BE2C (cell line): ENCODE measurements around the gene PEX10.

Experiments
- DNase-seq: peaks from one replicate; pipeline ENCODE4 v3.0.0-alpha.2; 2020
- H3K27me3 ChIP-seq: fragments of 250-450 bp; sonication (Bioruptor Pico); 2 replicates; pipeline ENCODE4 v1.5.1; 2020; ENCODE audit warnings: mild to moderate bottlenecking
- H3K36me3 ChIP-seq: fragments of 250-450 bp; sonication (Bioruptor Pico); 2 replicates; pipeline ENCODE4 v1.5.1; 2020; ENCODE audit warnings: mild to moderate bottlenecking
- H3K4me1 ChIP-seq: fragments of 250-450 bp; sonication (Bioruptor Pico); 2 replicates; pipeline ENCODE4 v1.5.1; 2020
- H3K4me3 ChIP-seq: 2 replicates; pipeline ENCODE4 v1.5.1; 2011; ENCODE audit warnings: low read depth, low read length
- H3K9me3 ChIP-seq: fragments of 250-450 bp; sonication (Bioruptor Pico); 2 replicates; pipeline ENCODE4 v1.5.1; 2020
- TF ChIP-seq, protein P1 (sequence below): IDR thresholded peaks from 2 replicates; pipeline ENCODE4 v1.5.1; 2012; ENCODE audit warnings: mild to moderate bottlenecking, low read depth, low read length

Gene PEX10

DNA sequence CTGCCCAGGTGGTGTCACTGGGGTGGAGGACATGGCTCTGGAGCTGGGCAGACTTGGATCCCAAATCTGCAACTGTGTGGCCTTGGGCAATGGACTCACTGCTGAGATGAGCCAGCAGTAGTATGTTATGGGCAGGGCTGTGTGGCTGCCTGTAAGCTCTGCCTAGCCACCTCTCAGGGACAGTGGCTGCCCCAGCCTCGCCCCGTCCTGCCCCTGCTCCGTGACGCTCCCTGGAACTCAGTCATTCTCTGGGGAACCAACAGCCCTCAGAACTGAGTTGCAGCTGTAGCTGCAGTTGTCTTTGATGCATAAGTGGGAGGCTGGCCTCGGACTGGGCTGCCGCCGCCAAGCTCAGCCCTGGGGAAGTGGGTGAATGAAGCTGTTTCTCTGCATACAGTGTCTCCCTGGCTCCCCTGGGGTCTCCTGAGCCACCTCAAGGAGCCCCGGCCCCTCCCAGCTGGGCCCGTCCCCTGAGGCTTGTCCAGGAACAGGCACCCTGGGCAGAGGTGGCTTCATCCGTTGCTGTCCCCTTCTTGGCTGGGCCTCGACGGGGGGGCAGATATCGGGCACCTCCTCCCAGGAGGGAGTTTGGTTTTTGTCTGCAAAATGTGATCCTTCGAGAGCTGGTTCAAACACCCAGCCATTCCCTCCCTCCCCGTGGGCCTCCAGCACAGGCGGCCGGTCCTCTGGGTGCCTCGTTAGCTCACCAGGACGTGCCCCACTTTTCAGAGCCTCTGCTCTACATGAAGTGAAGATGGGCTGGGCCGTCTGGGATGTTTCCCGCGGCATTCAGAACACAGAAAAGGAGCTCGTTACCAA, 37.5 kb upstream of the PEX10 start:
- H3K36me3 ChIP-seq = no peaks in the 10 kb centered on the region
- H3K9me3 ChIP-seq = no peaks in the 10 kb centered on the region
- H3K4me3 ChIP-seq = no peak overlapping the region
- TF ChIP-seq, protein P1, sequence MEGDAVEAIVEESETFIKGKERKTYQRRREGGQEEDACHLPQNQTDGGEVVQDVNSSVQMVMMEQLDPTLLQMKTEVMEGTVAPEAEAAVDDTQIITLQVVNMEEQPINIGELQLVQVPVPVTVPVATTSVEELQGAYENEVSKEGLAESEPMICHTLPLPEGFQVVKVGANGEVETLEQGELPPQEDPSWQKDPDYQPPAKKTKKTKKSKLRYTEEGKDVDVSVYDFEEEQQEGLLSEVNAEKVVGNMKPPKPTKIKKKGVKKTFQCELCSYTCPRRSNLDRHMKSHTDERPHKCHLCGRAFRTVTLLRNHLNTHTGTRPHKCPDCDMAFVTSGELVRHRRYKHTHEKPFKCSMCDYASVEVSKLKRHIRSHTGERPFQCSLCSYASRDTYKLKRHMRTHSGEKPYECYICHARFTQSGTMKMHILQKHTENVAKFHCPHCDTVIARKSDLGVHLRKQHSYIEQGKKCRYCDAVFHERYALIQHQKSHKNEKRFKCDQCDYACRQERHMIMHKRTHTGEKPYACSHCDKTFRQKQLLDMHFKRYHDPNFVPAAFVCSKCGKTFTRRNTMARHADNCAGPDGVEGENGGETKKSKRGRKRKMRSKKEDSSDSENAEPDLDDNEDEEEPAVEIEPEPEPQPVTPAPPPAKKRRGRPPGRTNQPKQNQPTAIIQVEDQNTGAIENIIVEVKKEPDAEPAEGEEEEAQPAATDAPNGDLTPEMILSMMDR = no peak
- H3K27me3 ChIP-seq = no peaks in the 10 kb centered on the region
- no peaks in the 10 kb centered on the region for H3K4me1 ChIP-seq
- no peak for DNase-seq

DNA sequence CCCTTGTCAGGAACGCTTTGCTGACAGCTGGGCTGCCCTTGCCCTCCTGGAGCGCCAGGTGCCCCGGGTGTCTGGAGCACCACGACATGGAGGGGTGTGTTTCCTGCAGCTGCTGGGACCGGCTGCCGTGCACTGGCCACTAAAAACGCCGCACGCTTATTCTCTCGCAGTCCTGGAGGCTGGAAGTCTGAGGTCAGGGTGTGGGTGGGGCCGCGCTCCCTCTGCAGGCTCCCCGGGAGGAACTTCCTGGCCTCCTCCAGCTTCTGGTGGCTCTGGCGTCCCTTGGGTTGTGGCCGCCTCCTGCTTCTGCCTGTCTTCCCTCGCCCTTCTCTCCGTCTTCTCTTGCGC, 35.7 kb upstream of the PEX10 start:
- Histone ChIP-seq H3K4me3 (no peak overlapping the region), H3K4me1 (no peaks in the 10 kb centered on the region), H3K9me3 (no peaks in the 10 kb centered on the region), H3K36me3 (no peaks in the 10 kb centered on the region), H3K27me3 (peaks cover 15% of the 10 kb centered on the region)
- no peak for DNase-seq
- TF ChIP-seq, protein P1 = no peak

DNA sequence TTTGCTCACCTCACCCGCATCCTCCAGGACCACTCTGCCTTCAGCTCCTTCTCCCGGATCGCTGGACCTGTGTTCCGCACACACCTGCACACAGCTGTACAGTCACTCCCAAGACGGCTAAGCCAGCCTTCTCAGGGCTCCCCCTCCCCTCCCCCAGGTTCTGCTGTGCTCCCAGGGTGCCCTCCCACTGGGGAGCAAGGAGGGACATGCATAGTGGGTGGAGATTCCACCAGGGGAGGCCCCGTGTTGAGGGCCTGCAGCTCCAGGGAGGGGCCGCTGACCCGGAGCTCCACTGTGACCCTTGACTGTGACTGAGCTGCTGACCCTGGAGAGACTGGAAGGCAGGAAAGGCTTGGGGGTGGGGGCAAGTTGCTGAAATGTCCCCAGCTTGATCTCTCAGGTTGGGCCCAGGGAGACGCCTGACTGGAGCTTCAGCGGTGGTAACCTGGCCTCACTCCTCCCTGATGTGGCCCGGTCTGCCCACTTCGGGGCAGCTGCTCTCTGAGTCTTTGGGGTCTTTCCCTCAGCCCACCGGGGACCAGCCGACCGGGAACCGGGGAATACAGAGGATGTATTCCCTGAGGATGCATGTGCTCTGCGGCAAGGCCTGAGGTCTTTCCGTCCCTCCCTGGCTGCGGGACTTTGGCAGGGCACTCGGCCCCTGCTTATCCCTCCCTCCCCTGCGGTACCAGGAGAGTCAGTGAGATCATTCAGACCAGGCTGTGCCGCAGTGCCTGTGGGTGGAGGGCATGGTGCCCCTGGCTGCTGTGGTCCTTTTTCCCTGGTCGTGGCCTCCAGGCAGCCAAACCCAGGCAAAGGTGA, 35.1 kb upstream of the PEX10 start:
- Histone ChIP-seq H3K4me1 (no peaks in the 10 kb centered on the region), H3K4me3 (no peak overlapping the region), H3K27me3 (peaks cover 20% of the 10 kb centered on the region), H3K9me3 (no peaks in the 10 kb centered on the region), H3K36me3 (no peaks in the 10 kb centered on the region)
- TF ChIP-seq, protein P1 = no peak
- DNase-seq = no peak

DNA sequence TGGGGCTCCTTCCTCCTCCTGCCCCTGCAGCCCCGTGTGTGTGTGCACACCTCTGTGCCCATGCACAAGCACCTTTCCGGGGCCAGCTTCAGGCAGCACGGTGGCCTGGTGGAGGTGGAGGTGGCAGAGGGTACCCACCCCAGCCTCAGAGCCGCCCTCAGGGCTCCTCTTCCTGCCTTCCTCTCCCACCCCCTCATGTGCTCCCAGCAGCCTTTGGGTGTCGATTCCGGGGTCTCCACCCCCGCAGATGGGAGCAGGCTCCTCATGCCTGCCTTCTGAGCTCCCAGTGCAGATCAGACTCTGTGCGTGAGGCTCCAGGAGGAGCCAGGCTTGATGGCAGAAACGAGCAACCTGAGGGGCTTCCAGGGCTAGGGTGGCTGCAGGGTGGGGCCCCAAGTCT, 34.5 kb upstream of the PEX10 start:
- no peaks in the 10 kb centered on the region for H3K9me3 ChIP-seq
- DNase-seq = no peak
- H3K4me3 ChIP-seq = no peak overlapping the region
- H3K27me3 ChIP-seq = peaks cover 20% of the 10 kb centered on the region
- no peaks in the 10 kb centered on the region for H3K36me3 ChIP-seq
- TF ChIP-seq, protein P1 = no peak
- H3K4me1 ChIP-seq = no peaks in the 10 kb centered on the region

DNA sequence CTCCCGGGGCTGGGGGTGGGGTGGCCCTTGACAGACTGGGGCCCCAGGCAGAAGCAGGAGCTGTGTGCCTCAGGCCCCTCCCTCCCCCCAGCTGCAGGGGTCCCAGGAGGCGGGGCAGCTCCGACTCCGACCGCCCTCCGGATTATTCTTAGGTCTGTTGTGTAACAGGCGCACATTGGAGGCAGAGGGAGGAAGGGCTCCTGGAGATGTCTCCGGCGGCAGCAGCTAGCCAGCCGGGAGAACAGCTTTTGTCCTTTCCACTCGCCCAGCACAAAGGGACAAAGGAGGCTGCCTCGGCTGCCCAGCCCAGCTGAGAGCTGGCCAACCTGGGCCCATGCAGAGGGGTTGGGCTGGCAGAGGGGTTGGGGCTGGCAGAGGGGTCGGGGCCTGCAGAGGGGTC, 34.0 kb upstream of the PEX10 start:
- Histone ChIP-seq H3K4me3 (no peak overlapping the region), H3K27me3 (peaks cover 20% of the 10 kb centered on the region), H3K36me3 (no peaks in the 10 kb centered on the region), H3K9me3 (no peaks in the 10 kb centered on the region), H3K4me1 (no peaks in the 10 kb centered on the region)
- DNase-seq = no peak
- TF ChIP-seq, protein P1 = no peak

DNA sequence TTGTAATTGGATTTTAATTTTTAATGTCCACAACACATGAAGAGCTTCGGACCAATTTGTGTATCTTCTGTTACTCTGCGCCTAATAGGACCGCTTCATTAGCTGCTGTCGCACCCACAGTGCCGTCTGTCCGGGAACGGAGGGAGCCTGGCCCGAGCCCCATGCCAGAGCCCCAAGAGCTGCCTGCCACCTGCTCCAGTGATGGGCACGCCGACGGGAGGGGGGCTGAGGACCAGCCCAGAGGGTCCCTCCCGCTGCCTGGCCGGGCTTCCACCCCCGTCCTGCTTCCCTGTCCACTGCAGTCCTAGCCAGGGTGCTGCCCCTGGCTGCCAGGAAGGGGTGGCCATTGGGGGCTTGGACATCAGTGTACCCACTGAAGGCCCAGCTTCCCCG, 33.5 kb upstream of the PEX10 start:
- H3K9me3 ChIP-seq = no peaks in the 10 kb centered on the region
- no peak for DNase-seq
- H3K4me1 ChIP-seq = no peaks in the 10 kb centered on the region
- TF ChIP-seq, protein P1 = no peak
- H3K27me3 ChIP-seq = peaks cover 20% of the 10 kb centered on the region
- H3K36me3 ChIP-seq = no peaks in the 10 kb centered on the region
- no peak overlapping the region for H3K4me3 ChIP-seq
